HUDEP-2 (cell line): Measurements from ENCODE around the gene C1QTNF6.

Experiments used
- DNase-seq, 76 experiments: peaks; one replicate each; lab custom pipeline; 2025; ENCODE audit not compliant: unreplicated experiment in 76 of 76; lab: John Stamatoyannopoulos, UW

Gene C1QTNF6

GRCh38 chr22:37224757-37225420, 36.8 kb upstream of the C1QTNF6 start:
- no peak for DNase-seq

GRCh38 chr22:37223965-37224551, 36.0 kb upstream of the C1QTNF6 start:
- no peak for DNase-seq

GRCh38 chr22:37222440-37222971, 34.5 kb upstream of the C1QTNF6 start:
- no peak for DNase-seq

GRCh38 chr22:37221424-37222333, 33.6 kb upstream of the C1QTNF6 start:
- no peak for DNase-seq

GRCh38 chr22:37220543-37220981, 32.5 kb upstream of the C1QTNF6 start:
- DNase-seq, result no peak

- no peak for DNase-seq
Measured at GRCh38 chr22:37219533-37219932, 31.5 kb upstream of the C1QTNF6 start.

GRCh38 chr22:37218771-37219411, 30.8 kb upstream of the C1QTNF6 start:
- no peak for DNase-seq

- no peak for DNase-seq
Measured at GRCh38 chr22:37218399-37218770, 30.3 kb upstream of the C1QTNF6 start.

GRCh38 chr22:37215890-37216289, 27.8 kb upstream of the C1QTNF6 start:
- DNase-seq, result no peak

- no peak for DNase-seq
Measured at GRCh38 chr22:37214731-37215030, 26.6 kb upstream of the C1QTNF6 start.

GRCh38 chr22:37213941-37214730, 26.1 kb upstream of the C1QTNF6 start:
- no peak for DNase-seq

- DNase-seq, result no peak
Measured at GRCh38 chr22:37213218-37213855, 25.3 kb upstream of the C1QTNF6 start.

GRCh38 chr22:37212174-37212906, 24.3 kb upstream of the C1QTNF6 start, which contains the start of gene SSTR3:
SSTR3 (minus strand) TSS chr22:37212477; CDS start chr22:37207803, 4,674 bp downstream.
- no peak for DNase-seq

GRCh38 chr22:37211866-37212173, 23.8 kb upstream of the C1QTNF6 start:
- no peak for DNase-seq

GRCh38 chr22:37211075-37211865, 23.2 kb upstream of the C1QTNF6 start:
- no peak for DNase-seq

- DNase-seq, result no peak
Measured at GRCh38 chr22:37210041-37210803, 22.2 kb upstream of the C1QTNF6 start.

GRCh38 chr22:37209140-37209845, 21.2 kb upstream of the C1QTNF6 start:
- DNase-seq, result no peak
